Measurements from ENCODE around the gene GSPT1.
A peak's percentile ranks its signal among the peaks of the same experiment; 100 is the strongest.

GSPT1 gene

DNA sequence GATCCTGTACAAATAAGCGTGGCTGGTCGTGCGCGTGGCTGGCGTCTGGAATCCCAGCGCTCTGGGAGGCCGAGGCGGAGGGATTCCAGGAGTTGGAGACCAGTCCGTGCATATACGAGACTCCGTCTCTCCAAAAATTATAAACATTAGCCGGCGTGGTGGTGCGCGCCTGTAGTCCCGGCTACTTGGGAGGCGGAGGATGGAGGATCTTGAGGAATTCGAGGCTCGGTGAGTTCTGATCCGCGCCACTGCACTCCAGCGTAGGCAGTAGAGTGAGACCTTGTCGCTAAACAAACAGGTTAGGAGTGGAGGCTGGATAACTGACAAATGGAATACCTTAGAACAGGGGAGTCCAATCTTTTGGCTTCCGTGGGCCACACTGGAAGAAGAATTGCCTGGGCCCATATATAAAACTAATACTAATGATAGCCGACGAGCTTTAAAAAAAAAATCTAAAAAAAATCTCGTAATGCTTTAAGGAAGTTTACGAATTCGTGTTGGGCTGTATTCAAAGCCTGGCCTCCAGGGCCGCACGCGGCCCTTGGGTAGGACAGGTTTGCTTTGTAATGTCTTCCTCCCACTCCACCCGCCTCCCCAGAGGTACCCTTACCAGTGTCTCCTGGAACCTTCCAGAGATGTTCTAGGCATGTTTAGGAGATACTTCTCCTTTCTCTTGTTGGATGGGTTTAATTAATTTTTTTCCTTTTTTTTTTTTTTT lies 63.5 kb downstream of the GSPT1 start:
- TF ChIP-seq EZH2phosphoT487 (IDR thresholded peaks at IDR 0.05; ENCODE audit: borderline replicate concordance) (no peak), CTCF (conservative IDR thresholded peaks at IDR 0.05; ENCODE audit: low read length) (no peak)
- Histone ChIP-seq H3K9ac (ENCODE audit: low read depth, low read length, poor library complexity, severe bottlenecking) (peak overlapping the region; percentile 94), H3K4me1 (ENCODE audit: insufficient read depth, low read length, poor library complexity, severe bottlenecking) (peaks cover 5% of the 10 kb centered on the region), H3K36me3 (ENCODE audit: insufficient read depth, low read length) (0 out of 2 replicates have a peak, but pooled peaks cover 7% of the 10 kb centered on the region), H3K9me2 (replicated peaks; ENCODE audit: low read depth, low read length) (no peaks in the 10 kb centered on the region), H4K20me1 (ENCODE audit: insufficient read depth, low read length, poor library complexity, severe bottlenecking) (peaks cover 11% of the 10 kb centered on the region), H3K9me3 (ENCODE audit: insufficient read depth, low read depth, low read length) (no peaks in the 10 kb centered on the region), H3F3A (ENCODE audit: low read depth) (no peaks in the 10 kb centered on the region), H3K79me2 (ENCODE audit: insufficient read depth, low read length) (peaks cover 65% of the 10 kb centered on the region), H2AFZ (ENCODE audit: low read length) (no peak overlapping the region), H3K4me2 (ENCODE audit: low read depth, low read length, poor library complexity, severe bottlenecking) (peak overlapping the region; percentile 65), H3K27me3 (ENCODE audit: insufficient read depth, low read length, poor library complexity, severe bottlenecking) (no peaks in the 10 kb centered on the region), H3K4me3 (ENCODE audit: low read length, poor library complexity, severe bottlenecking) (peak overlapping the region; percentile 88)

- no peak for TF ChIP-seq EZH2phosphoT487 (IDR thresholded peaks at IDR 0.05; ENCODE audit: borderline replicate concordance)
- TF ChIP-seq CTCF (conservative IDR thresholded peaks at IDR 0.05; ENCODE audit: low read length): no peak
- Histone ChIP-seq H2AFZ (ENCODE audit: low read length) (peak within 1 kb of the TSS; percentile 87), H3K4me2 (ENCODE audit: low read depth, low read length, poor library complexity, severe bottlenecking) (peak within 1 kb of the TSS; percentile 91)
Observed at GRCh38 chr16:11851294-11852091, 64.3 kb downstream of the GSPT1 start, which contains the start of gene RSL1D1. RSL1D1 (minus strand) TSS chr16:11851542; CDS start chr16:11851512, 30 bp downstream.

DNA sequence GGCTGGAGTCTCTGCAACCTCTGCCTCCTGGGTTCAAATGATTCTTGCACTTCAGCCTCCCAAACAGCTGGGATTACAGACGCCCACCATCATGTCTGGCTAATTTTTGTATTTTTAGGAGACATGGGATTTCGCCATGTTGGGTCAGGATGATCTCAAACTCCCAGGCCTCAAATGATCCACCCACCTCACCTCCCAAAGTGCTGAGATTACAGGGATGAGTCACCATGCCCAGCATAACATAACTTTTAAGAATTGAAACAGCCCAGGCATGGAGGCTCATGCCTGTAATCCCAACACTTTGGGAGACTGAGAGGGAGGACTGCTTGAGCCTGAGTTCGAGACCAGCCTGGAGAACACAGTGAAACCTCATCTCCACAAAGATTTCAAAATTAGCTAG lies 66.9 kb downstream of the GSPT1 start:
- H3K36me3 ChIP-seq (ENCODE audit: insufficient read depth, low read length): peaks cover 33% of the 10 kb centered on the region; the same call in 1 of the 2 replicates
- peaks cover 5% of the 10 kb centered on the region for H3K4me1 ChIP-seq (ENCODE audit: insufficient read depth, low read length, poor library complexity, severe bottlenecking)
- no peak overlapping the region for H3K9ac ChIP-seq (ENCODE audit: low read depth, low read length, poor library complexity, severe bottlenecking)
- H3K9me3 ChIP-seq (ENCODE audit: insufficient read depth, low read depth, low read length): no peaks in the 10 kb centered on the region
- H3K4me2 ChIP-seq (ENCODE audit: low read depth, low read length, poor library complexity, severe bottlenecking): peak overlapping the region; percentile 91
- H4K20me1 ChIP-seq (ENCODE audit: insufficient read depth, low read length, poor library complexity, severe bottlenecking): peaks cover 16% of the 10 kb centered on the region
- no peaks in the 10 kb centered on the region for H3K27me3 ChIP-seq (ENCODE audit: insufficient read depth, low read length, poor library complexity, severe bottlenecking)
- H3K79me2 ChIP-seq (ENCODE audit: insufficient read depth, low read length): peaks cover 58% of the 10 kb centered on the region
- no peaks in the 10 kb centered on the region for H3K9me2 ChIP-seq (replicated peaks; ENCODE audit: low read depth, low read length)
- TF ChIP-seq EZH2phosphoT487 (IDR thresholded peaks at IDR 0.05; ENCODE audit: borderline replicate concordance) (no peak), CTCF (conservative IDR thresholded peaks at IDR 0.05; ENCODE audit: low read length) (no peak)
- H3K4me3 ChIP-seq (ENCODE audit: low read length, poor library complexity, severe bottlenecking): peak overlapping the region; percentile 88
- H3F3A ChIP-seq (ENCODE audit: low read depth): no peaks in the 10 kb centered on the region
- no peak overlapping the region for H2AFZ ChIP-seq (ENCODE audit: low read length)

More at GRCh38 chr16:11851294-11852091, 64.3 kb downstream of the GSPT1 start, which contains the start of gene RSL1D1:
- H3F3A ChIP-seq (ENCODE audit: low read depth): no peaks in the 10 kb centered on the region
- H3K9me3 ChIP-seq (ENCODE audit: insufficient read depth, low read depth, low read length): no peaks in the 10 kb centered on the region
- H3K27me3 ChIP-seq (ENCODE audit: insufficient read depth, low read length, poor library complexity, severe bottlenecking): no peaks in the 10 kb centered on the region
- peaks cover 5% of the 10 kb centered on the region for H3K4me1 ChIP-seq (ENCODE audit: insufficient read depth, low read length, poor library complexity, severe bottlenecking)
- H3K4me3 ChIP-seq (ENCODE audit: low read length, poor library complexity, severe bottlenecking): peak within 1 kb of the TSS; percentile 88
- peaks cover 14% of the 10 kb centered on the region for H4K20me1 ChIP-seq (ENCODE audit: insufficient read depth, low read length, poor library complexity, severe bottlenecking)
- no peaks in the 10 kb centered on the region for H3K9me2 ChIP-seq (replicated peaks; ENCODE audit: low read depth, low read length)
- peaks cover 68% of the 10 kb centered on the region for H3K79me2 ChIP-seq (ENCODE audit: insufficient read depth, low read length)
- 0 out of 2 replicates have a peak, but pooled peaks cover 12% of the 10 kb centered on the region for H3K36me3 ChIP-seq (ENCODE audit: insufficient read depth, low read length)
- peak within 1 kb of the TSS; percentile 94 for H3K9ac ChIP-seq (ENCODE audit: low read depth, low read length, poor library complexity, severe bottlenecking)
